ENCODE results near the gene LPCAT4. TPM values are rescaled to one million over a fixed set of nuclear protein-coding genes. Genes with fewer than 3 reads are reported as not detected.
"Not testable (repeated sequence)": the region's sequence is repeated elsewhere in the genome, so short reads cannot be mapped to it uniquely, and the experiment has no call there.

The LPCAT4 gene
- total RNA-seq, 6 experiments from 2014 or later: 26.7 to 42.6 (median 30.8) TPM

GRCh38 chr15:34376856-34377255 lies 9.9 kb upstream of the LPCAT4 start:
- DNase-seq: no peak
- no peak overlapping the region for H3K4me3 Mint-ChIP-seq
- no peak for TF ChIP-seq CTCF (IDR thresholded peaks at IDR 0.05)
- no peak overlapping the region for H3K27ac Mint-ChIP-seq
- H3K4me1 Mint-ChIP-seq (ENCODE audit: low read depth): no peaks in the 10 kb centered on the region
- H3K27me3 Mint-ChIP-seq (ENCODE audit: insufficient read depth): peaks cover 17% of the 10 kb centered on the region
- H3K9me3 Mint-ChIP-seq: no peaks in the 10 kb centered on the region
- H3K36me3 Mint-ChIP-seq (ENCODE audit: low read depth): no peaks in the 10 kb centered on the region

- H3K4me3 Mint-ChIP-seq; H3K27ac Mint-ChIP-seq; H3K4me1 Mint-ChIP-seq (ENCODE audit: low read depth); H3K9me3 Mint-ChIP-seq; DNase-seq; H3K36me3 Mint-ChIP-seq (ENCODE audit: low read depth): not testable (repeated sequence)
- H3K27me3 Mint-ChIP-seq (ENCODE audit: insufficient read depth): peaks cover 17% of the 10 kb centered on the region
Measured at GRCh38 chr15:34375541-34375940, 8.5 kb upstream of the LPCAT4 start.

GRCh38 chr15:34374816-34375215 lies 7.8 kb upstream of the LPCAT4 start:
- H3K9me3 Mint-ChIP-seq: no peaks in the 10 kb centered on the region
- no peak for DNase-seq
- H3K27me3 Mint-ChIP-seq (ENCODE audit: insufficient read depth): peaks cover 17% of the 10 kb centered on the region
- H3K36me3 Mint-ChIP-seq (ENCODE audit: low read depth): no peaks in the 10 kb centered on the region
- no peak for TF ChIP-seq CTCF (IDR thresholded peaks at IDR 0.05)
- no peak overlapping the region for H3K27ac Mint-ChIP-seq
- H3K4me3 Mint-ChIP-seq: no peak overlapping the region
- peaks cover 8% of the 10 kb centered on the region for H3K4me1 Mint-ChIP-seq (ENCODE audit: low read depth)

GRCh38 chr15:34373951-34374350 lies 7.0 kb upstream of the LPCAT4 start:
- no peaks in the 10 kb centered on the region for H3K36me3 Mint-ChIP-seq (ENCODE audit: low read depth)
- no peak for TF ChIP-seq CTCF (IDR thresholded peaks at IDR 0.05)
- H3K4me3 Mint-ChIP-seq: no peak overlapping the region
- no peak for DNase-seq
- no peak overlapping the region for H3K27ac Mint-ChIP-seq
- peaks cover 12% of the 10 kb centered on the region for H3K4me1 Mint-ChIP-seq (ENCODE audit: low read depth)
- peaks cover 17% of the 10 kb centered on the region for H3K27me3 Mint-ChIP-seq (ENCODE audit: insufficient read depth)
- H3K9me3 Mint-ChIP-seq: no peaks in the 10 kb centered on the region

GRCh38 chr15:34370643-34371042 lies 3.6 kb upstream of the LPCAT4 start:
- Mint-ChIP-seq H3K27me3 (ENCODE audit: insufficient read depth) (no peaks in the 10 kb centered on the region), H3K4me3 (no peak overlapping the region)

GRCh38 chr15:34370129-34370528 lies 3.1 kb upstream of the LPCAT4 start:
- TF ChIP-seq CTCF (IDR thresholded peaks at IDR 0.05): no peak
- Mint-ChIP-seq H3K27me3 (ENCODE audit: insufficient read depth) (no peaks in the 10 kb centered on the region), H3K4me3 (no peak overlapping the region), H3K9me3 (no peaks in the 10 kb centered on the region), H3K27ac (no peak overlapping the region), H3K4me1 (ENCODE audit: low read depth) (peaks cover 33% of the 10 kb centered on the region), H3K36me3 (ENCODE audit: low read depth) (no peaks in the 10 kb centered on the region)
- DNase-seq: no peak

More at GRCh38 chr15:34370643-34371042, 3.6 kb upstream of the LPCAT4 start:
- no peak for TF ChIP-seq CTCF (IDR thresholded peaks at IDR 0.05)
- H3K4me1 Mint-ChIP-seq (ENCODE audit: low read depth): peaks cover 28% of the 10 kb centered on the region
- no peak for DNase-seq
- no peaks in the 10 kb centered on the region for H3K9me3 Mint-ChIP-seq
- no peaks in the 10 kb centered on the region for H3K36me3 Mint-ChIP-seq (ENCODE audit: low read depth)
- H3K27ac Mint-ChIP-seq: no peak overlapping the region
